ENCODE results near the gene SLIT1.
"Not testable (repeated sequence)": the region's sequence is repeated elsewhere in the genome, so short reads cannot be mapped to it uniquely, and the experiment has no call there.

The SLIT1 gene

DNA sequence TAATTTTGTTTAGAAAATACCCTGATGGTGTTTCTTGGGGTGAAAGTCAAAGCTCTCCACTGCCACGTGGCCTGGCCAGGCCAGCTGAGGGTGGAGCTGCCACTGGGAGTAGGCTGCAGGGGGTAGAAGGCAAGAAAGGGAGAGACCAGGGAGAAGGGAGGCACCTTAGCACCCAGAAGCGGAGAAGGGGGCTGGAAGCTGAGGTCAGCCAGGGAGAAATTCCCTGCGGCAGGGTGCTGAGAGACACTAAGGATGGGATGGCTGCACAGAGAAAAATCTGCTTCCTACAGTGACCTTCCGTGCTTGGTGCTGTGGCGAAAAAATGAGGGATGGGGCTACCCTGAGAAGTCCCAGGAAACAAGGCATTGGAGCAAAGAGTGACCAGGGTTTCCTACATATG, 143.7 kb downstream of the SLIT1 start:
- no peak for DNase-seq (ENCODE audit: low read depth)

DNA sequence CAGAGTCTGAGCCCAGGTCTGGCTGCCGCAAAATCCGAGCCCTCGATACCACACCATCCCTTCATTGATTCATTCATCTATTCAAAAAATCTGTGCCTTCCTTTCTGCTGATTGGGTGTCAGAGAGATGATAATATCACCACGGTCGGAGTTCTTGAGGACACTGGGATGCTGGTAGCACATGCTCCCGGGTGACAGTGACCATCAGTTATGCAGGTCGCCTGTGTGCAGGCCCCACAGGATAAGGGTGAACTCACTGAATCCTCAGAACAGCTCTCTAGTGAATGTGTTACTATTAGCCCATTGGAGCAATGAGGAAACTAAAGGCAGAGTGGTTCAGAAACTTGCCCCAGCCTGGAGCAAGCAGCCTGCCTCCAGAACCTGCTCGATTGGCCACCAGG, 145.1 kb downstream of the SLIT1 start:
- DNase-seq (ENCODE audit: low read depth): no peak

DNA sequence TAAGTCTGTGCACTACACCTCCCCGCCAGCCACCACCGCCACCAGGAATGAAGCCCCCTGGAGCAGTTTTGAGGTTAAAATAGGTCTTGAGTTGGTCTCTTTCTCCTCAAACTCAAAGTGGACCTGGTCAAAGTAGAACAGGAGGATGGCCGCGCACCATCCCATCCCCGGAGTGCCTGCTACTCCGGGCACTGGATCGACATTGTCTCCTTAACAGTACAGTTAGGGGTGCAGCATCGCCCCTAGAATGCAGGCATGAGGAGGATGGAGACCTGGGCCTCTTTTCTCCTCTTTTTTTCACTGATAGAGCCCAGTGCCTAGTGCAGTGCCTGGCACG, 145.5 kb downstream of the SLIT1 start:
- no peak for DNase-seq (ENCODE audit: low read depth)

DNA sequence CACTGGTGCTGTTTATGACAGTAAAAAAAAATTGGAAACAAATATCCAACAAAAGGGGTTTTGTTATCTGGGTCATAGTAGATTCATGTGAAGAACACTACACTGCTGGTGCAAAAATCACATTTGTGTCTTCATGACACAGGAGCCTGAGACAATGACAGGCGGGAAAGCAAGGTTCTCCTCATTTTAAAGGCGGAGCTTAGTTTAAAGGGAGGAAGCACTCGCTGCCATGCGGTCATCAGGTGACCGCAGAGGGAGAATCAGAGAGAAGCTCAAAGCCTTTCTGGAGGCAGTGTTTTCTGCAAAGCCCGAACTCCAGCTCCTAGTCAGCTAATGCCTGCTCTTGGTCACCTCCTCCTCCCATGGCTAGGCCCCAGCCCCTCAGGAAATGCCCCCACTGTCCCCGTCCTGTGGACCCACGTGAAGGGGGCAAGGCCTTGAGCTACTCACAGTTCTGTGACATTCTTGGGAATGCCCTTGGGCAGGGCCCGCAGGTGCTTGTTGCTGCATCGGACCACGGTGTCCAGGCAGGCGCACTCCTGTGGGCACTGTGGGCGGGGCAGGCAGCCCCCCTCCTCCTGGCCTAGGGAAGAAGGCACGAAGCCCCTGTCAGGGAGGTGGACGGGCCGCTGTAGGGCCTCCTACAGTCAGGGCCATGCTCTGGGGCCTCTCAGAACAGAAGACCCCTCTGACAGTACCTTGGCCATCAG, 146.1 kb downstream of the SLIT1 start:
- DNase-seq (ENCODE audit: low read depth): no peak

DNA sequence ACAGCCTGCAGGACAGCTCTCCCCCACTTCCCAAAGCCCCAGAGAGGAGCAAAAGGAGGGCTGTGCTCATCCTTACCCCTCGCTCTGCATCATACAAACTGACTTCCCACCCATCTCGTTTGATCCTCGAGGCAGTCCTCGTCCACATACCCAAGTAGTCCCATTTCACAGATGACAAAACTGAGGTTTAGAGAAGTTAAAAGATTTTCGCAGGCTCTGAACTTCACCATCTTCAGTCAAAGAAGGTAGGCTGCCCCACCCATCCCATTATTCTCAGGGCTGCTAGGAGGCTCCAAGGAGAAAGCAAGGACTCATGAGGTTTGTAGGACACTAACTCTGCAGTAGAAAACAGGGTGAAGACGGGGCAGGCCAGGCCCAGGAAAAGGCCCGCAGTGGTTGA, 147.1 kb downstream of the SLIT1 start:
- no peak for DNase-seq (ENCODE audit: low read depth)

DNA sequence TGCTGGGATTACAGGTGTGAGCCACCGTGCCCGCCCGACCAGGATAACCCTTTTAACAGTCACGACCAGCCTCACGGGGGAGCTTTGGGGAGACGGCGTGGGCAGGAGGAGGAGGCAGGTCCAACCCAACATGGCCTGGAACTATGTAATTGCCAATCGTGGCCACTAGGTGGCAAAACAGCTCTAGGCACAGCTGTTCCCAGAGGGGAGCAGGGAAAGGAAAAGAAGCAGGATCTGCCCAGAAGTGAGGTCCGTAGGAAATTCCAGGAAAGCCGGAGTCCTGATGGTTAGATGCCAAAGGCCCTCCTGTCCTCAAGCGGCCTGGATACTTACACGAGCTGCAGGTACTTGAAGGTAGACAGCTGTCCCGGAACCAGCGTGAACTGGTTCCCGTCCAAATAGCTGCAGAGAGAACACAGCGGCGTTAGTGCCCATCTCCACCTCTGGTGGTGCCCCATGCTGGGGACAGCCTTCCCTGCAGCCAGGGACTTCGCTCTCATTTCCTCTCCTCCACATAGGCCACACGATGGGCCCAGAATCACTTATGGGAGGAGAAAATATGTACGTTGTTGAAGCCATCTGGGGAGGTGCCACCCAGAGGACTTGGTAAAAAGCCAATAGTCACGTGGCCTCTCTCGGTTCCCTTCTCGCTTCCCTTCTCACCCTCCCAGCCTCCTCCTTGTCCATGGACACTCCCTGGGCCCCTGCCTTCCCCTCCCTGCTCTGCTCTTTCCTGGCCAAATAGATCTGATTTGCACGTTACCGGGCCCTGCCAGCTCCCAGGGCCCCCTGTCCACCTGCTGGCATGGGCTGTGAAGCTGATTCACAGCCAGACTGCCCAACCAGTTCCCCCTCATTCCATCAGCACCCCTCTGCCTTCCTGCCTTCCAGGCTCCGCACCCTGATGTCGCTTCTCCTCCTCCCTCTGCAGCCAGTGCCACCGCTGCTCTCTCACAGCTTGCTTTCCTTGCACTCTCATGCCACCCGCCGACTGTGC, 148.1 kb downstream of the SLIT1 start:
- DNase-seq (ENCODE audit: low read depth): peak; percentile 57

DNA sequence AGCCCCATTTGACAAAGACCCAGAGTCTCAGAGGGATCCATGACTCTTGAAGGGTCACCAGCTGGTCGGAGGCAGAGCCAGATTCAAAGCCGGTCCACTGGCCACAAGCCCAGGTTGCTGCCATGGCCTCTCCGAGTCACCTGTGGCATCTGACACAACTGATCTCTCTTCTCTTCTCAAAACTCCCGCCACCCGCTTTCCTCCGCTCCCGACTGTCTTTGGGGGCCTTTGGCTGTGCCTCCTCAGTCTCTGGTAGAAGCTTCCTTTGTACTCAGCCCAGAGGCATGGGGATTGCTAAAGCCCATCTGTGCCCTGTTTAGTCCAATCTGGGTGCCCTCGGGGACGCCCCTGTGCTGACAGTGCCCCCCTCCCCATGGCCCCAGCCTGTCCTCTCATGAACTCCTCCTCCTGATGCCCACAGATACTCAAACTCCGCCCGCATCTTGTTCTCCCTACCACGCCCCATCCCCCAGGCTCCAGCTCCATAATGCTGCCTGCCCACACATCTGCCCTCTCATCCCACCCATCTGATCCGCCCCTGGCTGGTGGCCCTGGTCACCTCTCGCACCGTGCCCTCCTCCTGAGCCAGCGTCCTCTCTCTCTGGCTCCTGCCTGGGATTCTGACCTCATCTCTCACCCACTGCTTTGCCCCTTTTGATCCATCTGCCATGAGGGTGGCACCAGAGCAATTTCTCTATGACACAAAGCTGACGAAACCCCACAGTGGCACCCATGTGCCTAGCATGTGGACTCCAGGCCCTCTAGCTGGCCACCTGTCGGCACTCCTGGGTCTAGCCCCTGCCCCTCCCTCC, 150.6 kb downstream of the SLIT1 start:
- DNase-seq (ENCODE audit: low read depth): no peak

DNA sequence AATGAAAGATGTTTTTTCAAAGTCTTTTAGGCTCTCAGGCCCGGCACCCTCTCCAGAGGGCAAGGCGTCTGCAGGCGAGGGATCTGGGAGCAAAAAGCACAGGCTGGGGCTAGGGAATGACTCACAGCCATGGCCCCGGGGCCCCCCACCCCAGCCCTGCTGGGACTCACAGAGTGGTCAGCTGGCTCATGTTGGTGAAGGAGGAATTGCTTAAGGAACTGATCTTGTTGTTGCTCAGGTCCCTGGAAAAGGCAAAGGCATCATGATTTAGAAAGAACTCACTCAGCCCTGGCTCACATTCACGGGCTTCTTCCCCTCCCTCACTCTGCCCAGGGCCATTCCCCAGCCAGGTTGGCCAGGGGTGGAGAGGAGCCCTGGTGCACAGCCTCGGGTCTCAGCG, 151.5 kb downstream of the SLIT1 start:
- no peak for DNase-seq (ENCODE audit: low read depth)

DNA sequence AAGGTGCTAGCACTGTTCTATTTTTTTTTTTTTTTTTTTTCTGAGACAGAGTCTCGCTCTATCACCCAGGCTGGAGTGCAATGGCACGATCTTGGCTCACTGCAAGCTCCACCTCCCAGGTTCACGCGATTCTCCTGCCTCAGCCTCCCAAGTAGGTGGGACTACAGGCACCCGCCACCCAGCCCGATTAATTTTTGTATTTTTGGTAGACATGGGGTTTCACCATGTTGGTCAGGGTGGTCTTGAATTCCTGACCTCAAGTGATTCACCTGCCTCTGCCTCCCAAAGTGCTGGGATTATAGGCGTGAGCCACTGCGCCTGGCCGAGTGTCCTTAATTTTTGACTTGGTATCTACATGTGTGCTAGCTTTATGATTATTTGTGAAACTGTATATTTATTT, 151.9 kb downstream of the SLIT1 start:
- not testable (repeated sequence) for DNase-seq (ENCODE audit: low read depth)

DNA sequence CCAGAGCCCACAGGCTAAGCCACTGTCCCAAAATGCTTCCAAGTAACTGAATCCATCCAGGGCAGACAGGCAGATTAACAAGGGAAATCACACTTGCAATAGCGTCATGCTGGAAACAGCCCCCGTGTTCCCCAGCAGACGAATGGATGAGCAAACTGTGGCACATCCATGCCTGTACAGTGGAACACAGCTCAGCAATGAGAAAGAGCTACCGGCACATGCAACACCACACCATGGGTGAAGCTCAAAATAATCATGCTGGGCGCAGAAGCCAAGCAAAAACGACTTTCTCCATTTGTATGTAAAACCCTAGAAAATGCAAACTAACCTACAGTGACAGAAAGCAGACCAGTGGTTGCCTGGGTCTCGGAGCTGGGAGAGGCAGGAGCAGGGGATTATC, 153.1 kb downstream of the SLIT1 start:
- no peak for DNase-seq (ENCODE audit: low read depth)

DNA sequence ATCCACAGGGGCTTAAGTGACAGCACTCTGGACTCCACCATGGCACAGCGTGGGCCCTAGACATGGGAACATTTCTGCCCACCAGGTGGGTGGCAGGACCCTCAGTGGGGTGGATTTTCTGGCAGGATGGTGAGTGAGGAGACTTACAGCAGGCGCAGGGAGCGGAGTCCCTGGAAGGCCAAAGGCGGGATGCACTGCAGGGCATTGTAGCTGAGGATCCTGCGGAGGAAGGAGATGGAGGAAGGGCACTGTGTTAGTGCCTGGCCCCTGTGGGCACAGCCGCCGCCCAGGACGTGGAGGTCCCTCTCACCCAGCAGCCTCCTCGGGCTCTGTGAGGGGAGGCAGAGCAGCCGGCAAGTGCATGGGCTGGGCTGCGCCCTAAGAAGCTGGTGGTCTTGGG, 154.3 kb downstream of the SLIT1 start:
- no peak for DNase-seq (ENCODE audit: low read depth)

DNA sequence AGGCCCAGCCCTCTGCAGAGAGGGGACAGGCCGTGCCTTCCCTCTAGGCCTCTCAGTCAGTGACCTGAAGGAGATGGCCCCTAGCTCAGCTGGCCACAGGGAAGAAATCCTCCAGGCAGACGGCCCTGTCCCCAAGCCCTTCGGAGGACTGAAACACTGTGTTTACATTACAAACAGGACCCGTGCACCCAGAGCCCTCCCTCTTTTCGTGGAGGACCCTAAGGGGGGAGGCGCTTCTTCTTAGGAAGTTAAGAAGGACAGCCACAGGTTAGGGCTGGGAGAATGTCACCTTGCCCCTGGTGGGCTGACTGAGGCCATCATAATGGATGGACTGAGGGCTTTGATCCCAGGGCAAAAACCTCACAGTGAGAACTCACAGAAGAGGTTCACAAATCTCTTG, 154.9 kb downstream of the SLIT1 start:
- DNase-seq (ENCODE audit: low read depth): no peak

DNA sequence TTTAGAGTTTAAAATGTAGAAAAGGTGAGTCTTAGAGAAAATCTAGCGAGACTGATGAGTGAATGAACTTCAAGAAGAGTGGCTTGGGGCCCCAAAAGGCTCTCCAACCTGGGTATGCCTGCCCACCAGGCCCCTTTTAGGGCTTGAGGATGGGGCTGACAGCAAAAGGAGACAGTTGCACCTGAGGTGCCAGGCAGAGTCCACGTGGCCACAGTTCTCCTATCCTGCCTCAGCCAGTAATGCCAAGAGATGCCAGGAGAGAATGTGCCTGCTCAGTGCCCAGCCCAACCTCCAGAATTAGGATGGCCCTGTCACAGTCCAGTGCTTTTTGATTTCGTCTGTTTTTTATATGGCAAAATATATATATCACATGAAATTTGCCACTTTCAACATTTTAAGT, 156.5 kb downstream of the SLIT1 start:
- DNase-seq (ENCODE audit: low read depth): no peak

DNA sequence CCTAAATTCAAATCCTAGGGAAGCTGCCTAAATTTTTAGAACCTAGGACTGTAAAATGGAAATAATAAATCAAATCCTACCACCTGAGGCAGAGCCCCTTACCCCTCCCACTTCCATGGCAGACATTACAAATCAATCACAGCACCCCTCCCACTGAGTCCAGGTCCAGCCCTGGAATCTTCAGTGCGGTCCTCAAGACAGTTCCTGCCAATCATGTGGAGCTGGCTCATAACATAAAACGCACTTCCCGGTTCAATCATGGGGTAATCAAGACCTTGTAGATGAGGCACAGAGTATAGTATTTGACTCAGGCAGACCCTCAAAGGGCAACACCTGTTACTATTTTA, 157.0 kb downstream of the SLIT1 start:
- DNase-seq (ENCODE audit: low read depth): no peak

DNA sequence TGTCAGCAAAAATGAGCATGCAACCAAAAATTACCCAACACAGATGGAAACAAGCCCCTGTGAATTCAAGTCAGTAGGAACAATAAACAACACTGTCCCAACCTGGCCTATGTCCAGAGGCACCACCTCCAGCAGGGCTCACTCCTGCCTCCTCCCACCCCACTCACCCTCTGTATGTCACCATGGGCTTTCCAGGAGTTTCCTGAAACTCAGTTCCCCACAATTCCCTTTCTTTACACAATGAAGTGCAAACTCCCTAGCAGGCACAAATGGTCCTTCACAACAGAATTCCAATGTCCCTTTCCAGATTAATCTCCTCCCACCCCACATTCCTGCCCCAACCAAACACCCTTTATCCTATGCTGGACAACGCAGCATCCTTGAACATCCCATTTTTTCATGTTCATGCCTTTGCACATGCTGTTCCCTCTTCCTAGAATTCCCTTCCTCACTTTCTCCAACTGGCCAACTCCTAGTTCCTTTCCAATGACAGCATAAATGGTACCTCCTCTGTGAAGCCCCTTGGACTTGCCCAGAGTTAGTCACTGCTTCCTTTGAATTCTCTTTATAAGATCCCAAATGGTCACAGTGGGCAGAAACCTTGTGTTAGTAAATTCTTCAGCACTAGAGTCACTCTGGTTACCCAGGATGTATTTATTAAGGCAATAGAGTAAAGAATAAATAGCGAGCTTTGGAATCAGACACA, 157.5 kb downstream of the SLIT1 start:
- no peak for DNase-seq (ENCODE audit: low read depth)

DNA sequence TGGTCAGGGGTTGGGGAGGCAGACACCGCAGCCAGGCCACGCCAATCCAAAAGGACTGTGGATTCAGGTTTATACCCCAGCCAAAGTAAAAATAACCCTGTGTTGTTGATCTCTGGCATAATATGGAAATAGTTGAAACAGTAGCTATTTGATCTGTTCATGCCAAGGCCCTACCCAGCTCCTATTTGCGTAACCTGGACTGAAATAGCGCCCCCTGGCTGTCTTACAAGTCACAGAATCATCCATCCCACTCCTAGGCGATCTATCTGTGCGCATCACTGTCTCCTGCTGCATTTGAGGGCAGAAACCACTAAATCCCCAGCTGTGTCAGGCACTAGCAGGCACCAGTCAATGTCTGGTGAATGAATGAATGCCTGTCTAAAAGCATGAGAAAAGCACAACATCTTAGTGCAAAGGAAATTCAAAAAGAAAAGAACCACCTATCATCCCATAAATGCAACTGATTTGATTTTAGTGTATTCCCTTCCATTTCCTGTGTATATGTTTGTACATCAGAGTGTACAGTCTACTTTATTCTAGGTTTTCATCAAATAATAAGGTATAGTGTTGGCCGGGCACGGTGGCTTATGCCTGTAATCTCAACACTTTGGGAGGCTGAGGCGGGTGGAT, 160.0 kb downstream of the SLIT1 start:
- peak; percentile 27 for DNase-seq (ENCODE audit: low read depth)

DNA sequence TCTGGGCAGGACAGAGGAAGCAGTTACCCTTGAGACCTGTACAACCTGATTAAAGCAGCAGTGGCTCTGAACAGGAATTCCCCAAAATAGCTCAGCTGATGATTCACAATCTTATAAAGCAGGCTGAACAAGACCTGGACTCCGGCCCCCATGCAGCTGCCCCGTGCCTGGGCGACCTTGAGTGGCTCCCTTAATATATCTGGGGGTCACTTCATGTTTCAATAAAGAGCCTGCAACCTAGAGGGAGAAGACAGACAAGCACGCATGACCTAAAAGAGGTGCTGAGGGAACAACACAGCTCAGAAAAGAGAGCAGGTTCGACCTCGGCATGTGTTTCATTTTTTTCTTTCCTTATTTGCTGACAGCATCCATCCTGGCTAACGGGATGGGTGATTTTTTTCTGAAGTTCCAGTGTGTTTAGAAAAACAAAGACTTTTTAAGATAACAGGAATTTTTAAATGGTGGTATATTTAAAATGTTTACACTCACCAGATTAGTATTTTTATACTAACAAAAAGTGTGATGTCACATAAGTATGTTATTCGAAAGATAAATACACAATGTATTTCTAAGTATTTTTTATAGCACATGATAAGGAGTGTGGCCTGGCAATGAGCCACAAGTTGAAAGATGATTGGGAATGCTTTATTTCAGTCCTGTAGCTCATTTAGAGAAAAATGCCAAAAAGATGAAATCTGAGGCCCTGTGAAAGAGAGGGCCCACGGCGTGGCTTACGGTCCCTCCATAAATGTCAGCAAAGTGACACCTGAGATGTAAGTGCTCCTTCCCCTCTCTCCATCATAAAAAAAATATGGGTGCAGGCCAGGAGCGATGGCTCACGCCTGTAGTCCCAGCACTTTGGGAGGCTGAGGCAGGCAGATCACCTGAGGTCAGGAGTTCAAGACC, 161.3 kb downstream of the SLIT1 start:
- DNase-seq (ENCODE audit: low read depth): no peak

DNA sequence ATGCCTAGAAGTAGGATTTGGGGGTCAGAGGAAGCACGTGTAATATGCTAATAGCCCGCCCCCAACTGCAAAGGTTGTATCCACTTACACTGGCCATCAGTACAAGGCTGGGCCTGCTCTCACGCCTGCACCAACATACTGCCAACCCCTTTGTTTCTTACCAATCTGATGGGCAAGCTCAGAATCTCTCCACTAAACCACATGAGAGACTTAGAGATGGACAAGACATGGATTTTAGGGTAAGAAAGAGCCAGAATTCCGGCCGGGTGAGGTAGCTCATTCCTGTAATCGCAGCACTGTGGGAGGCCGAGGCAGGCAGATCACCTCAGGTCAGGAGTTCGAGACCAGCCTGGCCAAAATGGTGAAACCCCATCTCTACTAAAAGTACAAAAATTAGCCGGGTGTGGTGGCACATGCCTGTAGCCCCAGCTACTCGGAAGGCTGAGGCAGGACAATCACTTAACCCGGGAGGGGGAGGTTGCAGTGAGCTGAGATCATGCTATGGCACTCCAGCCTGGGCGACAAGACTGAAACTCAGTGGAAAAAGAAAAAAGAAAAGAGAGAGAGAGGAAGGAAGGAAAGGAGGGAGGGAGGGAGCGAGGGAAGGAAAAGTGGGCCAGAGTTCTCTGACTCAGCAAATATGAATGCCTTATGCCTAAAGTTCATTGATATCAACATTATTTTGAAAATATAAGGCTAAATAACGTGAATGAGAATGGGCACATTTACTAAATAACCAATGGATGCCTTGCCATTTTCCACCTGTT, 162.2 kb downstream of the SLIT1 start:
- no peak for DNase-seq (ENCODE audit: low read depth)

DNA sequence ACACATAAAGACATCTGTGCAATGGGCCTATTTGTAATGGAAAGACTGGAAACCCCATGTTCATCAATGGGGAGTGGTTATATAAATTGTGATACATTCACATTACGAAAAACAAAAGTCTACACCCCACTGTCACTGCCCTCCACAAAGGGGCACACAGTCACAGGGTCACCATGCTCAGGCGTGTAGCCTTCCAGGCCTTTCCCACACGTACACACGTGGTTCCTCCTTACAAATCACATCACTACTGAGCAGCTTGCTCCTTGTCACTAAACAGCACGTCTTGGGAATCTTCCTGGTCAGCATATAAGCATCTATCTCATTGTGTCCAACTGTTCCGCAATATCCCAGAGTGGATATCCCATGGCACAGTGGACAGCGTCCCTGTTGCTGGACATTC, 163.1 kb downstream of the SLIT1 start:
- no peak for DNase-seq (ENCODE audit: low read depth)
